Body of pancreas (tissue), 4 donors: ENCODE results near the gene SCNN1G.

Experiments
- CTCF ChIP-seq, 7 experiments: fragments of 450-650 bp in 4 of 7; fragments of 200-600 bp in 3 of 7; sonication (generic) in 3 of 7; IDR thresholded peaks; one replicate each; pipeline ENCODE4 v1.5.1; 2016 to 2019; ENCODE audit warnings: antibody characterized with exemption in 7 of 7
- POLR2A ChIP-seq, 3 donors: fragments of 450-650 bp; IDR thresholded peaks; one replicate each; pipeline ENCODE4 v1.6.1; 2016; ENCODE audit warnings: antibody characterized with exemption in 3 of 3, mild to moderate bottlenecking in 2 of 3

GRCh38 chr16:23206986-23207385 is 24.4 kb downstream of the SCNN1G start:
- TF ChIP-seq CTCF (IDR thresholded peaks at IDR 0.05), result no peak
- no peak for TF ChIP-seq POLR2A (IDR thresholded peaks at IDR 0.05)
